Activated B cell treated with CpG ODN at 0.5 μM for 24 hours (primary cell): ENCODE data around the gene NID1. TPM values are rescaled to one million over a fixed set of nuclear protein-coding genes. Genes with fewer than 3 reads are reported as not detected.

Experiments used
- ATAC-seq: fragments of 200-7000 bp; cut with Tn5 transposase; one replicate; pipeline ENCODE4 v1.10.0; 2021; ENCODE audit warnings: low read depth, mild to moderate bottlenecking, moderate library complexity
- CTCF ChIA-PET: fragments of 350-600 bp; sonication (Branson Sonifier 250); formaldehyde crosslinking; loops from one replicate; lab custom pipeline; 2021; ENCODE audit warnings: antibody characterized with exemption; lab: Charles Lee
- POLR2A ChIA-PET: fragments of 350-600 bp; sonication (Branson Sonifier 250); formaldehyde crosslinking; loops from one replicate; lab custom pipeline; 2021; ENCODE audit warnings: antibody characterized with exemption; lab: Charles Lee
- DNase-seq: peaks from one replicate; pipeline ENCODE4 v3.0.0; 2022
- H3K27ac Mint-ChIP-seq: one replicate; pipeline ENCODE4 v1.8.0; 2020; ENCODE audit warnings: mixed read lengths
- H3K27me3 Mint-ChIP-seq: one replicate; pipeline ENCODE4 v1.8.0; 2021; ENCODE audit warnings: mixed read lengths
- H3K36me3 Mint-ChIP-seq: one replicate; pipeline ENCODE4 v1.8.0; 2021; ENCODE audit warnings: low read depth, mixed read lengths
- H3K4me1 Mint-ChIP-seq: one replicate; pipeline ENCODE4 v1.8.0; 2021; ENCODE audit warnings: mixed read lengths
- H3K4me3 Mint-ChIP-seq: one replicate; pipeline ENCODE4 v1.8.0; 2020; ENCODE audit warnings: mild to moderate bottlenecking, mixed read lengths
- H3K9me3 Mint-ChIP-seq: one replicate; pipeline ENCODE4 v1.8.0; 2020; ENCODE audit warnings: mixed read lengths
- CTCF ChIP-seq: fragments of 200-600 bp; IDR thresholded peaks from one replicate; pipeline ENCODE4 v1.8.0; 2022; ENCODE audit warnings: antibody characterized with exemption, mild to moderate bottlenecking
- intact Hi-C: fragments of 100-400 bp; cut with micrococcal nuclease; formaldehyde crosslinking; loops from one replicate; pipeline ENCODE4 v1.15.1; 2024
- total RNA-seq: library from RNA; stranded (reverse); gene quantifications from 2 replicates; pipeline ENCODE4 v1.2.3, GENCODE V29; 2022

NID1 gene
- total RNA-seq, 1 donor from 2014 or later: 0.04 TPM

GRCh38 chr1:235997931-235998330 lies 67.0 kb downstream of the NID1 start:
- DNase-seq (no peak), ATAC-seq (no peak)
- H3K27ac Mint-ChIP-seq: no peak overlapping the region
- POLR2A ChIA-PET: no interaction called here
- CTCF ChIA-PET: no interaction called here
- no peaks in the 10 kb centered on the region for H3K9me3 Mint-ChIP-seq
- H3K36me3 Mint-ChIP-seq: no peaks in the 10 kb centered on the region
- TF ChIP-seq CTCF: no peak
- no peak overlapping the region for H3K4me3 Mint-ChIP-seq
- H3K27me3 Mint-ChIP-seq: peaks cover 3% of the 10 kb centered on the region
- intact Hi-C loops: loop anchor here (2.0 kb wide), 1 partner anchor 69 kb away; no protein-coding TSS in a partner anchor
- H3K4me1 Mint-ChIP-seq: peaks cover 15% of the 10 kb centered on the region

- no peaks in the 10 kb centered on the region for H3K9me3 Mint-ChIP-seq
- ATAC-seq (no peak), DNase-seq (no peak)
- no peak overlapping the region for H3K4me3 Mint-ChIP-seq
- ChIA-PET POLR2A (no interaction called here), CTCF (no interaction called here)
- peaks cover 15% of the 10 kb centered on the region for H3K4me1 Mint-ChIP-seq
- no peak overlapping the region for H3K27ac Mint-ChIP-seq
- no peaks in the 10 kb centered on the region for H3K36me3 Mint-ChIP-seq
- H3K27me3 Mint-ChIP-seq: peaks cover 3% of the 10 kb centered on the region
- TF ChIP-seq CTCF: no peak
- intact Hi-C loops: no loop called here
These were observed 67.8 kb downstream of the NID1 start for GRCh38 chr1:235997049-235997448.

- POLR2A ChIA-PET: no interaction called here
- H3K36me3 Mint-ChIP-seq: no peaks in the 10 kb centered on the region
These were observed 68.7 kb downstream of the NID1 start for GRCh38 chr1:235996048-235996785.

GRCh38 chr1:235995511-235995910 lies 69.4 kb downstream of the NID1 start:
- ATAC-seq (no peak), DNase-seq (no peak)
- Mint-ChIP-seq H3K9me3 (peaks cover under 1% of the 10 kb centered on the region), H3K27ac (no peak overlapping the region), H3K4me1 (peaks cover 14% of the 10 kb centered on the region), H3K27me3 (peaks cover 3% of the 10 kb centered on the region), H3K4me3 (no peak overlapping the region), H3K36me3 (no peaks in the 10 kb centered on the region)
- CTCF ChIA-PET: no interaction called here
- POLR2A ChIA-PET: no interaction called here
- TF ChIP-seq CTCF: no peak
- intact Hi-C loops: no loop called here

More at GRCh38 chr1:235996048-235996785, 68.7 kb downstream of the NID1 start:
- no peak for TF ChIP-seq CTCF
- intact Hi-C loops: no loop called here
- H3K9me3 Mint-ChIP-seq: no peaks in the 10 kb centered on the region
- no peak overlapping the region for H3K4me3 Mint-ChIP-seq
- DNase-seq (no peak), ATAC-seq (no peak)
- peaks cover 3% of the 10 kb centered on the region for H3K27me3 Mint-ChIP-seq
- peaks cover 15% of the 10 kb centered on the region for H3K4me1 Mint-ChIP-seq
- CTCF ChIA-PET: no interaction called here
- H3K27ac Mint-ChIP-seq: no peak overlapping the region

GRCh38 chr1:235993652-235994051 lies 71.2 kb downstream of the NID1 start:
- peaks cover 4% of the 10 kb centered on the region for H3K36me3 Mint-ChIP-seq
- no peak for TF ChIP-seq CTCF
- CTCF ChIA-PET: no interaction called here
- POLR2A ChIA-PET: no interaction called here
- H3K9me3 Mint-ChIP-seq: peaks cover 13% of the 10 kb centered on the region
- intact Hi-C loops: no loop called here
- H3K4me3 Mint-ChIP-seq: no peak overlapping the region
- DNase-seq (no peak), ATAC-seq (no peak)
- no peaks in the 10 kb centered on the region for H3K27me3 Mint-ChIP-seq
- H3K27ac Mint-ChIP-seq: no peak overlapping the region
- H3K4me1 Mint-ChIP-seq: peaks cover under 1% of the 10 kb centered on the region
